Measurements from ENCODE around the gene PTPA. TPM values are rescaled to one million over a fixed set of nuclear protein-coding genes. Genes with fewer than 3 reads are reported as not detected.
A peak's percentile ranks its signal among the peaks of the same experiment; 100 is the strongest.

PTPA gene
- total RNA-seq, 1 donor from 2014 or later, result 144 TPM

- no peak overlapping the region for H3K27ac Mint-ChIP-seq (ENCODE audit: unreplicated experiment)
- peaks cover 56% of the 10 kb centered on the region for H3K4me1 Mint-ChIP-seq
- H3K9me3 Mint-ChIP-seq, result no peaks in the 10 kb centered on the region
- H3K27me3 Mint-ChIP-seq (ENCODE audit: low read depth), result peaks cover 4% of the 10 kb centered on the region
- DNase-seq (ENCODE audit: low read depth, low spot score), result peak; percentile 71
- H3K4me3 Mint-ChIP-seq, result peak overlapping the region; percentile 65
- TF ChIP-seq CTCF (conservative IDR thresholded peaks at IDR 0.05), result peak; percentile 60
- no peaks in the 10 kb centered on the region for H3K36me3 Mint-ChIP-seq (ENCODE audit: low read depth)
Measured at GRCh38 chr9:129182625-129183494, 71.6 kb downstream of the PTPA start.

GRCh38 chr9:129183495-129184218, 72.4 kb downstream of the PTPA start:
- Mint-ChIP-seq H3K4me3 (peak overlapping the region; percentile 14), H3K27me3 (ENCODE audit: low read depth) (peaks cover 4% of the 10 kb centered on the region), H3K36me3 (ENCODE audit: low read depth) (no peaks in the 10 kb centered on the region), H3K9me3 (no peaks in the 10 kb centered on the region), H3K4me1 (peaks cover 56% of the 10 kb centered on the region), H3K27ac (ENCODE audit: unreplicated experiment) (peak overlapping the region; percentile 24)
- DNase-seq (ENCODE audit: low read depth, low spot score), result no peak
- TF ChIP-seq CTCF (conservative IDR thresholded peaks at IDR 0.05), result no peak

- no peak for DNase-seq (ENCODE audit: low read depth, low spot score)
- Mint-ChIP-seq H3K27ac (ENCODE audit: unreplicated experiment) (no peak overlapping the region), H3K4me3 (no peak overlapping the region), H3K4me1 (peaks cover 51% of the 10 kb centered on the region), H3K36me3 (ENCODE audit: low read depth) (no peaks in the 10 kb centered on the region), H3K27me3 (ENCODE audit: low read depth) (no peaks in the 10 kb centered on the region), H3K9me3 (no peaks in the 10 kb centered on the region)
- no peak for TF ChIP-seq CTCF (conservative IDR thresholded peaks at IDR 0.05)
Measured at GRCh38 chr9:129184219-129184524, 73.0 kb downstream of the PTPA start.

- Mint-ChIP-seq H3K27ac (ENCODE audit: unreplicated experiment) (no peak overlapping the region), H3K27me3 (ENCODE audit: low read depth) (no peaks in the 10 kb centered on the region), H3K9me3 (no peaks in the 10 kb centered on the region), H3K36me3 (ENCODE audit: low read depth) (no peaks in the 10 kb centered on the region), H3K4me3 (no peak overlapping the region), H3K4me1 (peaks cover 46% of the 10 kb centered on the region)
- no peak for DNase-seq (ENCODE audit: low read depth, low spot score)
- no peak for TF ChIP-seq CTCF (conservative IDR thresholded peaks at IDR 0.05)
Measured at GRCh38 chr9:129184596-129185122, 73.4 kb downstream of the PTPA start.

GRCh38 chr9:129185402-129185801, 74.2 kb downstream of the PTPA start:
- Mint-ChIP-seq H3K4me1 (peaks cover 40% of the 10 kb centered on the region), H3K36me3 (ENCODE audit: low read depth) (no peaks in the 10 kb centered on the region), H3K4me3 (no peak overlapping the region), H3K9me3 (no peaks in the 10 kb centered on the region), H3K27me3 (ENCODE audit: low read depth) (no peaks in the 10 kb centered on the region), H3K27ac (ENCODE audit: unreplicated experiment) (no peak overlapping the region)
- no peak for TF ChIP-seq CTCF (conservative IDR thresholded peaks at IDR 0.05)
- no peak for DNase-seq (ENCODE audit: low read depth, low spot score)

Measured in neural crest cell (in vitro differentiated cells).